K562 (cell line): ENCODE results near the gene CPM. TPM values are rescaled to one million over a fixed set of nuclear protein-coding genes. Genes with fewer than 3 reads are reported as not detected.

Source experiments
- ATAC-seq: fragments of 200-7000 bp; cut with Tn5 transposase; 3 replicates; pipeline ENCODE4 v1.9.1; 2020; ENCODE audit warnings: moderate library complexity
- BruUV-seq: library from RNA; stranded (reverse); fragments of 400-500 nt; replicated peaks from 2 replicates; lab custom pipeline; 2021; lab: Mats Ljungman, UMichigan
- CTCF ChIA-PET: fragments of 300-600 bp; formaldehyde crosslinking; extraction: SDS; loops from one replicate; lab custom pipeline; 2021; ENCODE audit warnings: low intra/inter-chr PET ratio; lab: Yijun Ruan, JAX
- POLR2A ChIA-PET: fragments of 300-600, 350-650 bp; sonication (Branson Sonifier 250); formaldehyde crosslinking; extraction: SDS; loops from one replicate; lab custom pipeline; 2021; ENCODE audit warnings: antibody characterized with exemption, inconsistent platforms; lab: Yijun Ruan, JAX
- DNase-seq, 4 experiments: peaks; one replicate each; pipeline versions ENCODE4 v3.0.0 to v3.0.0-alpha.2; 2011 to 2018; ENCODE audit warnings: low spot score in 3 of 4, mixed read lengths in 3 of 4; ENCODE audit errors: extremely low read depth in 1 of 4
- FAIRE-seq: peaks from 2 replicates; lab custom pipeline; 2011; peaks lifted over from hg19 to GRCh38; lab: Jason Lieb, UNC
- H2AFZ ChIP-seq: 2 replicates; pipeline ENCODE4 v1.6.0; 2011; ENCODE audit warnings: low read depth, low read length, control low read depth, inconsistent platforms
- H3K27ac ChIP-seq: fragments of 200-600 bp; 3 replicates; pipeline ENCODE4 v1.8.0; 2011; ENCODE audit warnings: low read depth, mild to moderate bottlenecking, control low read depth, inconsistent platforms, low read length, moderate library complexity, mixed read lengths; ENCODE audit errors: extremely low read depth
- H3K27me3 ChIP-seq, 2 experiments: fragments of 300-600 bp in 1 of 2; 2 replicates in 1 of 2; 3 replicates in 1 of 2; pipeline versions ENCODE4 v1.6.0 to v1.8.0; 2011; ENCODE audit warnings: inconsistent platforms in 2 of 2, low read length in 2 of 2, mild to moderate bottlenecking in 1 of 2, mixed read lengths in 1 of 2, moderate library complexity in 1 of 2; ENCODE audit not compliant: control insufficient read depth in 2 of 2, insufficient read depth in 2 of 2
- H3K36me3 ChIP-seq: fragments of 300-600 bp; 3 replicates; pipeline ENCODE4 v1.8.0; 2011; ENCODE audit warnings: mild to moderate bottlenecking, low read length, inconsistent platforms; ENCODE audit not compliant: control insufficient read depth, insufficient read depth
- H3K4me1 ChIP-seq, 2 experiments: fragments of 200-600 bp in 1 of 2; replicated peaks in 1 of 2; 2 replicates in 1 of 2; 3 replicates in 1 of 2; pipeline versions ENCODE4 v1.5.1 to v1.8.0; 2011; ENCODE audit warnings: inconsistent platforms in 2 of 2, low read length in 2 of 2, mild to moderate bottlenecking in 1 of 2, mixed read lengths in 1 of 2, moderate library complexity in 1 of 2; ENCODE audit not compliant: control insufficient read depth in 2 of 2, insufficient read depth in 2 of 2
- H3K4me2 ChIP-seq: 2 replicates; pipeline ENCODE4 v1.6.1; 2011; ENCODE audit warnings: low read length, control low read depth, inconsistent platforms, mixed read lengths; ENCODE audit not compliant: insufficient read depth
- H3K4me3 ChIP-seq: fragments of 200-600 bp; sonication (generic), shearing (Covaris generic); 2 replicates; pipeline ENCODE4 v1.5.1; 2016; ENCODE audit warnings: control low read depth, inconsistent platforms
- H3K79me2 ChIP-seq: fragments of 200-600 bp; 3 replicates; pipeline ENCODE4 v1.8.0; 2011; ENCODE audit warnings: low read length, inconsistent platforms; ENCODE audit not compliant: control insufficient read depth, insufficient read depth
- H3K9ac ChIP-seq, 2 experiments: 2 replicates each; pipeline versions ENCODE4 v1.6.0 to v1.6.1; 2011; ENCODE audit warnings: low read depth in 2 of 2, low read length in 2 of 2, control low read depth in 1 of 2, inconsistent platforms in 1 of 2, mild to moderate bottlenecking in 1 of 2, mixed read lengths in 1 of 2; ENCODE audit not compliant: insufficient read depth in 1 of 2
- H3K9me1 ChIP-seq: one replicate; pipeline ENCODE4 v1.6.0; 2011; ENCODE audit warnings: inconsistent platforms, mild to moderate bottlenecking, low read length, moderate library complexity; ENCODE audit not compliant: control insufficient read depth, insufficient read depth
- H3K9me3 ChIP-seq: replicated peaks from 2 replicates; pipeline ENCODE4 v1.5.1; 2011; ENCODE audit warnings: low read depth, low read length, inconsistent platforms; ENCODE audit not compliant: control insufficient read depth, insufficient read depth
- H4K20me1 ChIP-seq: replicated peaks from 2 replicates; pipeline ENCODE4 v1.6.1; 2011; ENCODE audit warnings: low read length, inconsistent platforms, mixed read lengths; ENCODE audit not compliant: control insufficient read depth, insufficient read depth
- ASH1L ChIP-seq: fragments of 450-650 bp; IDR thresholded peaks from 2 replicates; pipeline ENCODE4 v1.6.1; 2018; ENCODE audit warnings: borderline replicate concordance, mild to moderate bottlenecking, low read depth; ENCODE audit not compliant: partially characterized antibody
- BRF1 ChIP-seq: IDR thresholded peaks from 3 replicates; pipeline ENCODE4 v1.6.1; 2011; ENCODE audit warnings: borderline replicate concordance, mild to moderate bottlenecking; ENCODE audit not compliant: insufficient read length; ENCODE audit errors: extremely low read depth
- CBX2 ChIP-seq: fragments of 200-600 bp; sonication (generic); IDR thresholded peaks from one replicate; pipeline ENCODE4 v1.6.1; 2012; ENCODE audit warnings: mild to moderate bottlenecking, low read length, inconsistent platforms; ENCODE audit not compliant: insufficient read depth, poor library complexity, severe bottlenecking
- GATA2 ChIP-seq: sonication (generic); formaldehyde crosslinking; IDR thresholded peaks from 2 replicates; pipeline ENCODE4 v1.4.0; 2020; ENCODE audit warnings: mild to moderate bottlenecking, missing genetic modification reagents
- KAT2B ChIP-seq: IDR thresholded peaks from one replicate; pipeline ENCODE4 v1.6.1; 2012; ENCODE audit warnings: low read depth, mild to moderate bottlenecking, control low read depth, inconsistent platforms, low read length, moderate library complexity
- NR2C2 ChIP-seq, 2 experiments: fragments of 200-800 bp in 1 of 2; sonication (Bioruptor generic) in 1 of 2; sonication (generic) in 1 of 2; formaldehyde crosslinking in 1 of 2; IDR thresholded peaks; 2 replicates each; pipeline versions ENCODE4 v1.6.1 to v1.8.0; 2016 to 2022; ENCODE audit warnings: mild to moderate bottlenecking in 1 of 2, missing compliant biosample characterization in 1 of 2, missing genetic modification characterization in 1 of 2, missing genetic modification reagents in 1 of 2
- NR3C1 ChIP-seq: sonication (generic); formaldehyde crosslinking; IDR thresholded peaks from 2 replicates; pipeline ENCODE4 v1.8.1; 2022; ENCODE audit warnings: missing genetic modification reagents
- OTX1 ChIP-seq: fragments of 450-650 bp; formaldehyde crosslinking; IDR thresholded peaks from 2 replicates; pipeline ENCODE4 v1.4.0; 2022; ENCODE audit warnings: mild to moderate bottlenecking
- PHF8 ChIP-seq: fragments of 200-600 bp; sonication (generic); IDR thresholded peaks from 2 replicates; pipeline ENCODE4 v1.6.1; 2012; ENCODE audit warnings: mixed run types, mild to moderate bottlenecking, inconsistent platforms, low read length, moderate library complexity, borderline replicate concordance
- POLR2A ChIP-seq: fragments of 450-650 bp; conservative IDR thresholded peaks from 2 replicates; pipeline ENCODE4 v1.6.1; 2016
- PPARD ChIP-seq: fragments of 250-450 bp; sonication (Bioruptor Pico); IDR thresholded peaks from 2 replicates; pipeline ENCODE4 v1.8.0; 2022; ENCODE audit warnings: inconsistent platforms, mild to moderate bottlenecking, moderate library complexity
- TEAD1 ChIP-seq, 2 experiments: fragments of 450-650 bp in 1 of 2; sonication (generic) in 1 of 2; formaldehyde crosslinking; IDR thresholded peaks; 2 replicates each; pipeline versions ENCODE4 v1.4.0 to v1.8.0; 2020 to 2022; ENCODE audit warnings: mild to moderate bottlenecking in 2 of 2, missing genetic modification reagents in 1 of 2
- TSC22D4 ChIP-seq: fragments of 450-650 bp; IDR thresholded peaks from 2 replicates; pipeline ENCODE4 v1.6.1; 2016; ENCODE audit warnings: missing genetic modification characterization, missing biosample characterization, control low read depth
- ZNF23 ChIP-seq: fragments of 250-450 bp; sonication (Bioruptor Pico); IDR thresholded peaks from 2 replicates; pipeline ENCODE4 v1.4.0; 2020; ENCODE audit warnings: mild to moderate bottlenecking
- ZNF57 ChIP-seq: fragments of 450-650 bp; formaldehyde crosslinking; IDR thresholded peaks from 2 replicates; pipeline ENCODE4 v1.4.0; 2020; ENCODE audit warnings: mild to moderate bottlenecking, moderate library complexity
- ZSCAN29 ChIP-seq: fragments of 450-650 bp; IDR thresholded peaks from 2 replicates; pipeline ENCODE4 v1.6.1; 2017
- WGBS: fragments of 100-300 bp; shearing (Covaris generic); methylation state at CpG from one replicate; pipeline ENCODE4 v1.1.6; 2016; ENCODE audit warnings: low coverage, mixed read lengths; ENCODE audit not compliant: insufficient coverage; ENCODE audit errors: missing lambda C conversion rate; 5-methylcytosine and 5-hydroxymethylcytosine counted together
- in situ Hi-C: fragments of 300-500 bp; cut with MboI; formaldehyde crosslinking; loops from 4 replicates; pipeline ENCODE4 v1.15.0; 2018; ENCODE audit warnings: inconsistent platforms, mixed read lengths
- intact Hi-C: fragments of 100-400 bp; cut with micrococcal nuclease; formaldehyde crosslinking; loops from 2 replicates; pipeline ENCODE4 v1.14.2; 2022
- polyA plus RNA-seq, 8 experiments: library from polyadenylated mRNA; depleted of rRNA in 4 of 8; stranded (reverse) in 5 of 8; unstranded in 3 of 8; fragments of >200 nt; fragmentation: Nextera tagmentation in 2 of 8; fragmentation: Illumina TruSeq in 1 of 8; extraction: Ambion mirVana in 2 of 8; extraction: Trizol in 1 of 8; gene quantifications; 2 replicates each; pipeline versions ENCODE4 v1.2.1 to v1.2.3, GENCODE V29; 2011 to 2014; ENCODE audit warnings: inconsistent platforms in 1 of 8, missing spikeins in 1 of 8
- total RNA-seq, 7 experiments: library from RNA; depleted of rRNA in 6 of 7; stranded (reverse); fragments of >200 nt in 6 of 7; fragmentation: Illumina TruSeq in 2 of 7; extraction: Trizol in 2 of 7; gene quantifications; 2 replicates each; pipeline versions ENCODE4 v1.2.1 to v1.2.3, GENCODE V29; 2011 to 2021; ENCODE audit warnings: low replicate concordance in 1 of 7
- TF ChIP-seq, protein P1 (sequence below): fragments of 200-800 bp; sonication (Bioruptor generic); IDR thresholded peaks from 2 replicates; pipeline ENCODE4 v1.6.1; 2017; ENCODE audit warnings: missing genetic modification characterization, missing compliant biosample characterization
- TF ChIP-seq, protein P2 (sequence below): sonication (generic); formaldehyde crosslinking; IDR thresholded peaks from 2 replicates; pipeline ENCODE4 v1.4.0; 2020; ENCODE audit warnings: mild to moderate bottlenecking, missing genetic modification reagents
- TF ChIP-seq, protein P3 (sequence below): fragments of 250-450 bp; sonication (Bioruptor Pico); IDR thresholded peaks from 2 replicates; pipeline ENCODE4 v1.4.0; 2020; ENCODE audit warnings: borderline replicate concordance

The CPM gene
- total and polyA plus RNA-seq, 9 of the 15 experiments (the other 6 are each of a cell fraction or from before 2014, with no cell fraction given) = 0.31 TPM; not detected in 8

DNA sequence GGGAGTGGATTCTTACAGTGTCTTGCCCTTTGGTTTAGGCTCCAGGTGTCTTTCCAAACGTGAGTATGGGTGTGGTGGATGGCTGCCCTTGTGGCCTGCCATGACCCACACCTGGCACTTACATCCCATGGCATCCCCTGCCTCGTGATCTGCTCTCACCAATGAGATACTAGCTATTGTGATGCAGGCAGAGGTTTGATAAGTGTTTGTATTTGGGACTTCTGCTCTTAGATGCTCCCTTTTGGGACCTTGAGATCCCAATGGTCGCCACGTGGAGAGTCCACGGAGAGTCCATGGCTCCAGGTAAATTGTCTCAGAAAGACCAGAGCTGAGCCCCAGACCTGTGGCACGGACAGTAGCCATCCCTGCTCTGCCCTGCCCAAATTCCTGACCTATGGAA, 62.5 kb downstream of the CPM start:
- no peak for FAIRE-seq

More for the DNA sequence above, 62.5 kb downstream of the CPM start:
- ChIA-PET POLR2A (no interaction called here), CTCF (no interaction called here)
- in situ Hi-C loops (loop anchor here (25.0 kb wide), 1 partner anchor 192 kb away; no protein-coding TSS in a partner anchor), intact Hi-C loops (no loop called here)
- Histone ChIP-seq H3K36me3 (no peaks in the 10 kb centered on the region), H4K20me1 (no peaks in the 10 kb centered on the region; the same call in 1 of the 2 replicates), H3K9ac (no peak overlapping the region), H3K4me3 (no peak overlapping the region), H3K4me2 (no peak overlapping the region), H3K79me2 (no peaks in the 10 kb centered on the region), H3K9me3 (no peaks in the 10 kb centered on the region), H3K9me1 (no peaks in the 10 kb centered on the region), H3K27me3 (peaks cover 16 to 52% of the 10 kb centered on the region in 2 experiments), H2AFZ (no peak overlapping the region), H3K4me1 (no peaks in the 10 kb centered on the region; a peak in 1 of 5 replicates), H3K27ac (no peak overlapping the region)
- no TSS peak for BruUV-seq
- no peak for DNase-seq
- TF ChIP-seq ZSCAN29 (no peak), PHF8 (no peak), KAT2B (no peak), OTX1 (no peak), CBX2 (no peak), ZNF23 (CRISPR knock-in tag) (no peak), TSC22D4 (tag) (no peak), ASH1L (no peak), GATA2 (no peak), ZNF57 (CRISPR knock-in tag) (no peak), TEAD1 (CRISPR knock-in tag; IDR thresholded peaks at IDR 0.05) (no peak), NR3C1 (CRISPR knock-in tag) (no peak), BRF1 (no peak), POLR2A (no peak), NR2C2 (CRISPR knock-in tag; IDR thresholded peaks at IDR 0.05) (no peak), NR2C2 (tag; IDR thresholded peaks at IDR 0.05) (no peak), PPARD (no peak)
- TF ChIP-seq, protein P1, sequence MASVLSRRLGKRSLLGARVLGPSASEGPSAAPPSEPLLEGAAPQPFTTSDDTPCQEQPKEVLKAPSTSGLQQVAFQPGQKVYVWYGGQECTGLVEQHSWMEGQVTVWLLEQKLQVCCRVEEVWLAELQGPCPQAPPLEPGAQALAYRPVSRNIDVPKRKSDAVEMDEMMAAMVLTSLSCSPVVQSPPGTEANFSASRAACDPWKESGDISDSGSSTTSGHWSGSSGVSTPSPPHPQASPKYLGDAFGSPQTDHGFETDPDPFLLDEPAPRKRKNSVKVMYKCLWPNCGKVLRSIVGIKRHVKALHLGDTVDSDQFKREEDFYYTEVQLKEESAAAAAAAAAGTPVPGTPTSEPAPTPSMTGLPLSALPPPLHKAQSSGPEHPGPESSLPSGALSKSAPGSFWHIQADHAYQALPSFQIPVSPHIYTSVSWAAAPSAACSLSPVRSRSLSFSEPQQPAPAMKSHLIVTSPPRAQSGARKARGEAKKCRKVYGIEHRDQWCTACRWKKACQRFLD (CRISPR knock-in tag) = no peak
- TF ChIP-seq, protein P2, sequence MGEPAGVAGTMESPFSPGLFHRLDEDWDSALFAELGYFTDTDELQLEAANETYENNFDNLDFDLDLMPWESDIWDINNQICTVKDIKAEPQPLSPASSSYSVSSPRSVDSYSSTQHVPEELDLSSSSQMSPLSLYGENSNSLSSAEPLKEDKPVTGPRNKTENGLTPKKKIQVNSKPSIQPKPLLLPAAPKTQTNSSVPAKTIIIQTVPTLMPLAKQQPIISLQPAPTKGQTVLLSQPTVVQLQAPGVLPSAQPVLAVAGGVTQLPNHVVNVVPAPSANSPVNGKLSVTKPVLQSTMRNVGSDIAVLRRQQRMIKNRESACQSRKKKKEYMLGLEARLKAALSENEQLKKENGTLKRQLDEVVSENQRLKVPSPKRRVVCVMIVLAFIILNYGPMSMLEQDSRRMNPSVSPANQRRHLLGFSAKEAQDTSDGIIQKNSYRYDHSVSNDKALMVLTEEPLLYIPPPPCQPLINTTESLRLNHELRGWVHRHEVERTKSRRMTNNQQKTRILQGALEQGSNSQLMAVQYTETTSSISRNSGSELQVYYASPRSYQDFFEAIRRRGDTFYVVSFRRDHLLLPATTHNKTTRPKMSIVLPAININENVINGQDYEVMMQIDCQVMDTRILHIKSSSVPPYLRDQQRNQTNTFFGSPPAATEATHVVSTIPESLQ (CRISPR knock-in tag) = no peak
- TF ChIP-seq, protein P3, sequence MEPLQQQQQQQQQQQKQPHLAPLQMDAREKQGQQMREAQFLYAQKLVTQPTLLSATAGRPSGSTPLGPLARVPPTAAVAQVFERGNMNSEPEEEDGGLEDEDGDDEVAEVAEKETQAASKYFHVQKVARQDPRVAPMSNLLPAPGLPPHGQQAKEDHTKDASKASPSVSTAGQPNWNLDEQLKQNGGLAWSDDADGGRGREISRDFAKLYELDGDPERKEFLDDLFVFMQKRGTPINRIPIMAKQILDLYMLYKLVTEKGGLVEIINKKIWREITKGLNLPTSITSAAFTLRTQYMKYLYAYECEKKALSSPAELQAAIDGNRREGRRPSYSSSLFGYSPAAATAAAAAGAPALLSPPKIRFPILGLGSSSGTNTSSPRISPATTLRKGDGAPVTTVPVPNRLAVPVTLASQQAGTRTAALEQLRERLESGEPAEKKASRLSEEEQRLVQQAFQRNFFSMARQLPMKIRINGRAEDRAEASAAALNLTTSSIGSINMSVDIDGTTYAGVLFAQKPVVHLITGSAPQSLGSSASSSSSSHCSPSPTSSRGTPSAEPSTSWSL (CRISPR knock-in tag) = no peak
- 0% methylated on average over 6 of the region's 6 CpGs for WGBS
- ATAC-seq = no peak
